ENCODE results near the gene CLIP4.

The CLIP4 gene

DNA sequence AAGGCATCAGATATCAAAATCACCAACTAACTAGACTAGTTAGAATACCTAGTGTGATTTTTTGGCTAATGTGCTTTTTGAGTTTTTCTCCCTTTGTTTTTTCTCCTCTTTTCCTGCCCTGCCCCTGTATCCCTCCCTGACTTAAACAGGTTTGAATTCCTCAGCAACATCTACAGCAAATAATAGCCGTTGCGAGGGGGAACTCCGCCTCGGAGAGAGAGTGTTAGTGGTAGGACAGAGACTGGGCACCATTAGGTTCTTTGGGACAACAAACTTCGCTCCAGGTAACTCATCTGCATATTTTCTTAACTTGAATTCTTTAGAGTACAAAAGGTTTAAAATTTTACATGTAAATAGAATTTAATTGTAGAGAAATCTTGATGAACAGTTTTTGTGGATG, 45.0 kb downstream of the CLIP4 start:
- H3K4me3 ChIP-seq (ENCODE audit: low read length) = no peak overlapping the region
- H3K27ac ChIP-seq (ENCODE audit: low read depth, low read length) = no peak overlapping the region
- no peaks in the 10 kb centered on the region for H4K20me1 ChIP-seq (ENCODE audit: control insufficient read depth, insufficient read depth, low read depth, low read length)
- H3K4me2 ChIP-seq (ENCODE audit: low read length) = no peak overlapping the region
- H3K27me3 ChIP-seq (ENCODE audit: control insufficient read depth, low read length) = peaks cover 11% of the 10 kb centered on the region; the same call in 1 of the 2 replicates
- H3K36me3 ChIP-seq (ENCODE audit: control insufficient read depth, low read length) = no peaks in the 10 kb centered on the region
- H3K9me3 ChIP-seq (ENCODE audit: control insufficient read depth, insufficient read depth, low read length) = no peaks in the 10 kb centered on the region
- H3K9me2 ChIP-seq (replicated peaks; ENCODE audit: control insufficient read depth, low read length) = no peaks in the 10 kb centered on the region
- no peaks in the 10 kb centered on the region for H3K79me2 ChIP-seq (ENCODE audit: control insufficient read depth, low read length)
- H3K4me1 ChIP-seq (ENCODE audit: control insufficient read depth, low read length) = no peaks in the 10 kb centered on the region
- no peaks in the 10 kb centered on the region for H3F3A ChIP-seq (ENCODE audit: control insufficient read depth, insufficient read depth)
- TF ChIP-seq, protein P1, sequence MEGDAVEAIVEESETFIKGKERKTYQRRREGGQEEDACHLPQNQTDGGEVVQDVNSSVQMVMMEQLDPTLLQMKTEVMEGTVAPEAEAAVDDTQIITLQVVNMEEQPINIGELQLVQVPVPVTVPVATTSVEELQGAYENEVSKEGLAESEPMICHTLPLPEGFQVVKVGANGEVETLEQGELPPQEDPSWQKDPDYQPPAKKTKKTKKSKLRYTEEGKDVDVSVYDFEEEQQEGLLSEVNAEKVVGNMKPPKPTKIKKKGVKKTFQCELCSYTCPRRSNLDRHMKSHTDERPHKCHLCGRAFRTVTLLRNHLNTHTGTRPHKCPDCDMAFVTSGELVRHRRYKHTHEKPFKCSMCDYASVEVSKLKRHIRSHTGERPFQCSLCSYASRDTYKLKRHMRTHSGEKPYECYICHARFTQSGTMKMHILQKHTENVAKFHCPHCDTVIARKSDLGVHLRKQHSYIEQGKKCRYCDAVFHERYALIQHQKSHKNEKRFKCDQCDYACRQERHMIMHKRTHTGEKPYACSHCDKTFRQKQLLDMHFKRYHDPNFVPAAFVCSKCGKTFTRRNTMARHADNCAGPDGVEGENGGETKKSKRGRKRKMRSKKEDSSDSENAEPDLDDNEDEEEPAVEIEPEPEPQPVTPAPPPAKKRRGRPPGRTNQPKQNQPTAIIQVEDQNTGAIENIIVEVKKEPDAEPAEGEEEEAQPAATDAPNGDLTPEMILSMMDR (IDR thresholded peaks at IDR 0.05; ENCODE audit: low read depth, low read length, poor library complexity, severe bottlenecking) = no peak
- TF ChIP-seq EZH2phosphoT487 (IDR thresholded peaks at IDR 0.05; ENCODE audit: borderline replicate concordance, low read length) = no peak

DNA sequence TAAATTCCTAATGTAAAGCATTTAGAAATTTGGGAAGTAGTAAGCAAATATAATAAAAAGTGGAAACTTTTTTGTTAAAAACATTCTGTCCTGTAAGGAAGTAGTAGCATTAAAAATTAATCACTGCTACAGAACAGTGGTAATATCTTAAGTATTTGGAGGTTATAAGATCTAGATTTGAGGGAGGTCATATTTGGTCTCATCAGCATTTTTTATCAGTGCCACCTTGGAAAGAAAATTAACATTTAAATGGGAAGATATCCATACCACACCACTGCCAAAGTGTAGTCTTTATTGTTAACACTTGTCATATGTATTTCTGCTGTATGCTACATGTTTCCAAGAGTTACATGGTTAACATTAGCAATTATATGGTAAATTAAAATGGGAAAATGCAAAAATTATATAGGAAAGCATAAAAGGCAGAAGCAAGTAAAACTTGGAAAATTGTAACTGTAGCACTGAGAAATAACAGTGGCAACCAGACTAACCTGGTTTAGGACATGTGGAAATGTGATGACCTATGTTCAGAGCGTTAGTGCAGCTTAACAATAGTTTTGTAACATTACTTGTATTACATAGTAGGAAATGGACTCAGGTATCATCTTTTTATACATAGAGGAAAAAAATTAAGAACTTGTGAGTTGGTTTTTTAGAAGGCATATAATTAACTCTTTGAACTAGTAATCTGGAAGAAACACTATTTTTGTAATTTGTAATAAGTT, 47.2 kb downstream of the CLIP4 start:
- Histone ChIP-seq H3K79me2 (ENCODE audit: control insufficient read depth, low read length) (no peaks in the 10 kb centered on the region), H3K9me3 (ENCODE audit: control insufficient read depth, insufficient read depth, low read length) (no peaks in the 10 kb centered on the region), H4K20me1 (ENCODE audit: control insufficient read depth, insufficient read depth, low read depth, low read length) (no peaks in the 10 kb centered on the region), H3F3A (ENCODE audit: control insufficient read depth, insufficient read depth) (no peaks in the 10 kb centered on the region), H3K4me2 (ENCODE audit: low read length) (no peak overlapping the region), H3K4me1 (ENCODE audit: control insufficient read depth, low read length) (no peaks in the 10 kb centered on the region), H3K27ac (ENCODE audit: low read depth, low read length) (no peak overlapping the region), H3K27me3 (ENCODE audit: control insufficient read depth, low read length) (peaks cover 9% of the 10 kb centered on the region; the same call in 1 of the 2 replicates), H3K4me3 (ENCODE audit: low read length) (no peak overlapping the region), H3K36me3 (ENCODE audit: control insufficient read depth, low read length) (no peaks in the 10 kb centered on the region), H3K9me2 (replicated peaks; ENCODE audit: control insufficient read depth, low read length) (no peaks in the 10 kb centered on the region)
- TF ChIP-seq, protein P1 (IDR thresholded peaks at IDR 0.05; ENCODE audit: low read depth, low read length, poor library complexity, severe bottlenecking) = no peak
- no peak for TF ChIP-seq EZH2phosphoT487 (IDR thresholded peaks at IDR 0.05; ENCODE audit: borderline replicate concordance, low read length)

DNA sequence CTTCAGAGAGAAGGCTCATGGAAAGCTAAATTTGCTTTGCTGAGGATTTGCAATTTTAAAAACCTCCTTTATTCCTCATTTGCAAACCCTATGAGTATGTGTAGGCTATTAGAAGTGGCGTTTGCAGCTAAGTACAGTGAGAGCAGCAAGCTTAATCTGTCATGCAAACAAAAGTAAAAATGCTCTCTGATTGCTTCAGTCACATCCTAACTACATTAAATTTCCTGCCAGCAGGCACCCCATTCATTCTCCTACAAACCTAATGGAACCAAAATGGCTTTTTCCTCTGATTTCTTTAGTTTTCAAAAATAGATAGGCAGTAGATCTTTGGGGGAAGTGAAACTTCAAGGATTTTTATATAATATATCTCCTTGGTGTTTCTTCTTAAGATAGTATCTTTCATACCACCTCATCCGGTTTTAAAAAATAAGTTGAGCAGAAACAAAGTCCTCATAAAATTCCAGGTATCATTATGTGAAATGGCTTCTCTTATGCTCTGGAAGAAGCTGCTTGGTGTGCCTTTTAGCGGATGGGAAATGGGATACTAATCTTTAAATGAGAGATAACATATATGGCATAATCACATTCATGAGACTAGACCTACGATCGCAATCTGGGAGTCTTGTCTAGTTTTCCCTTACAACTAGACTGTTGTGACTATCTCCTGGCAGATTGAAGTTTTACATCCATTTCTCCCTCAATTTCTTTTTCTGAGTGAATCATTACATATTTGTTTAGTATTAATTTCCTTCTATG, 49.1 kb downstream of the CLIP4 start:
- no peak overlapping the region for H3K4me3 ChIP-seq (ENCODE audit: low read length)

More for the DNA sequence above, 49.1 kb downstream of the CLIP4 start:
- no peaks in the 10 kb centered on the region for H3K9me3 ChIP-seq (ENCODE audit: control insufficient read depth, insufficient read depth, low read length)
- no peaks in the 10 kb centered on the region for H3K79me2 ChIP-seq (ENCODE audit: control insufficient read depth, low read length)
- H3K4me2 ChIP-seq (ENCODE audit: low read length) = no peak overlapping the region
- H4K20me1 ChIP-seq (ENCODE audit: control insufficient read depth, insufficient read depth, low read depth, low read length) = no peaks in the 10 kb centered on the region
- no peaks in the 10 kb centered on the region for H3K36me3 ChIP-seq (ENCODE audit: control insufficient read depth, low read length)
- peaks cover 9% of the 10 kb centered on the region; the same call in 1 of the 2 replicates for H3K27me3 ChIP-seq (ENCODE audit: control insufficient read depth, low read length)
- H3K4me1 ChIP-seq (ENCODE audit: control insufficient read depth, low read length) = no peaks in the 10 kb centered on the region
- H3K9me2 ChIP-seq (replicated peaks; ENCODE audit: control insufficient read depth, low read length) = no peaks in the 10 kb centered on the region
- no peaks in the 10 kb centered on the region for H3F3A ChIP-seq (ENCODE audit: control insufficient read depth, insufficient read depth)
- no peak overlapping the region for H3K27ac ChIP-seq (ENCODE audit: low read depth, low read length)
- TF ChIP-seq, protein P1 (IDR thresholded peaks at IDR 0.05; ENCODE audit: low read depth, low read length, poor library complexity, severe bottlenecking) = no peak
- no peak for TF ChIP-seq EZH2phosphoT487 (IDR thresholded peaks at IDR 0.05; ENCODE audit: borderline replicate concordance, low read length)
